Suprapubic skin (tissue), 4 donors: ENCODE data around the gene RLBP1. TPM values are rescaled to one million over a fixed set of nuclear protein-coding genes. Genes with fewer than 3 reads are reported as not detected.

Experiments used
- DNase-seq, 2 donors: peaks; one replicate each; pipeline ENCODE4 v3.0.0-alpha.2; 2019; ENCODE audit warnings: low spot score in 2 of 2
- H3K27ac ChIP-seq: fragments of 200-600 bp; sonication (generic); one replicate; pipeline ENCODE4 v1.5.1; 2019
- H3K27me3 ChIP-seq: fragments of 200-600 bp; sonication (generic); one replicate; pipeline ENCODE4 v1.5.1; 2019
- H3K36me3 ChIP-seq: fragments of 200-600 bp; sonication (generic); one replicate; pipeline ENCODE4 v1.5.1; 2019
- H3K4me1 ChIP-seq: fragments of 200-600 bp; sonication (generic); one replicate; pipeline ENCODE4 v1.5.1; 2019
- H3K4me3 ChIP-seq: fragments of 200-600 bp; sonication (generic); one replicate; pipeline ENCODE4 v1.5.1; 2019; ENCODE audit warnings: mild to moderate bottlenecking
- H3K9me3 ChIP-seq: fragments of 200-600 bp; sonication (generic); one replicate; pipeline ENCODE4 v1.5.1; 2019
- EP300 ChIP-seq: sonication (generic); formaldehyde crosslinking; IDR thresholded peaks from one replicate; pipeline ENCODE4 v1.6.1; 2017; ENCODE audit warnings: antibody characterized with exemption
- POLR2A ChIP-seq, 2 donors: fragments of 450-650 bp; IDR thresholded peaks; one replicate each; pipeline ENCODE4 v1.6.1; 2017; ENCODE audit warnings: antibody characterized with exemption in 2 of 2, mild to moderate bottlenecking in 2 of 2, moderate library complexity in 2 of 2
- POLR2AphosphoS5 ChIP-seq, 3 donors: sonication (generic); formaldehyde crosslinking; IDR thresholded peaks; one replicate each; pipeline ENCODE4 v1.6.1; 2017; ENCODE audit warnings: antibody characterized with exemption in 3 of 3
- whole genome bisulfite sequencing: methylation state at CpG from one replicate; pipeline ENCODE4 v1.1.5; 2018; 5-methylcytosine and 5-hydroxymethylcytosine counted together
- total RNA-seq, 4 donors: library from RNA; depleted of rRNA; stranded (reverse); fragments of >200 nt; gene quantifications; one replicate each; pipeline ENCODE4 v1.1.0, GENCODE V29; 2016
- TF ChIP-seq, protein P1 (sequence below), 2 donors: fragments of 200-600 bp in 1 of 2; fragments of 450-650 bp in 1 of 2; sonication (generic) in 1 of 2; IDR thresholded peaks; one replicate each; pipeline ENCODE4 v1.5.1; 2016 to 2019; ENCODE audit warnings: antibody characterized with exemption in 2 of 2, mild to moderate bottlenecking in 1 of 2, moderate library complexity in 1 of 2

RLBP1 gene
- total RNA-seq, 4 donors from 2014 or later: not detected

DNA sequence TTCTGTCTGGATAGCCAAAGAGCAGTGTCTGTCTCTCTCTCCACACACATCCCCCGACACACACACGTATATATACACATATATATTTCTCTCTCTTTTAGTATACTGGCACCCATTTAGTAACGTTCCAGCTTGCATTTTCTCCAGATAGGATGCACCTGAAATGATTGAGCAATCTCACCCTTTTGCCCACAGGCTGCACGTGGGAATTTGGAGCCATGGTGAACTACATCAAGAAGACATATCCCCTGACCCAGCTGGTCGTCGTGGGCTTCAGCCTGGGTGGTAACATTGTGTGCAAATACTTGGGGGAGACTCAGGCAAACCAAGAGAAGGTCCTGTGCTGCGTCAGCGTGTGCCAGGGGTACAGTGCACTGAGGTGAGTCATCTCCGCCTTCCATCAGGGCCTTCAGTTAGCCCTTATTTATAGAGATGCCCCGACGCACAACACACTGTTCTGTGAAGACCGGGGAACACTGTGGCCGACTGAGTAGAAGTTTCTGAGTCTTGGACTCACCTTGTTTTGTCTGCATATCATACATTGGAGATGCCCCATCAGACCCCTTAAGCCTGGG lies 45.7 kb downstream of the RLBP1 start:
- DNase-seq: no peak
- no peak overlapping the region for H3K4me3 ChIP-seq
- H3K27me3 ChIP-seq: no peaks in the 10 kb centered on the region
- WGBS: 85% methylated on average over 13 of the region's 13 CpGs
- H3K36me3 ChIP-seq: peaks cover 34% of the 10 kb centered on the region
- no peak overlapping the region for H3K27ac ChIP-seq
- peaks cover 13% of the 10 kb centered on the region for H3K4me1 ChIP-seq
- no peaks in the 10 kb centered on the region for H3K9me3 ChIP-seq
- TF ChIP-seq POLR2AphosphoS5 (IDR thresholded peaks at IDR 0.05): no peak
- TF ChIP-seq, protein P1, sequence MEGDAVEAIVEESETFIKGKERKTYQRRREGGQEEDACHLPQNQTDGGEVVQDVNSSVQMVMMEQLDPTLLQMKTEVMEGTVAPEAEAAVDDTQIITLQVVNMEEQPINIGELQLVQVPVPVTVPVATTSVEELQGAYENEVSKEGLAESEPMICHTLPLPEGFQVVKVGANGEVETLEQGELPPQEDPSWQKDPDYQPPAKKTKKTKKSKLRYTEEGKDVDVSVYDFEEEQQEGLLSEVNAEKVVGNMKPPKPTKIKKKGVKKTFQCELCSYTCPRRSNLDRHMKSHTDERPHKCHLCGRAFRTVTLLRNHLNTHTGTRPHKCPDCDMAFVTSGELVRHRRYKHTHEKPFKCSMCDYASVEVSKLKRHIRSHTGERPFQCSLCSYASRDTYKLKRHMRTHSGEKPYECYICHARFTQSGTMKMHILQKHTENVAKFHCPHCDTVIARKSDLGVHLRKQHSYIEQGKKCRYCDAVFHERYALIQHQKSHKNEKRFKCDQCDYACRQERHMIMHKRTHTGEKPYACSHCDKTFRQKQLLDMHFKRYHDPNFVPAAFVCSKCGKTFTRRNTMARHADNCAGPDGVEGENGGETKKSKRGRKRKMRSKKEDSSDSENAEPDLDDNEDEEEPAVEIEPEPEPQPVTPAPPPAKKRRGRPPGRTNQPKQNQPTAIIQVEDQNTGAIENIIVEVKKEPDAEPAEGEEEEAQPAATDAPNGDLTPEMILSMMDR (IDR thresholded peaks at IDR 0.05): no peak
- TF ChIP-seq POLR2A (IDR thresholded peaks at IDR 0.05): no peak
- TF ChIP-seq EP300: no peak

DNA sequence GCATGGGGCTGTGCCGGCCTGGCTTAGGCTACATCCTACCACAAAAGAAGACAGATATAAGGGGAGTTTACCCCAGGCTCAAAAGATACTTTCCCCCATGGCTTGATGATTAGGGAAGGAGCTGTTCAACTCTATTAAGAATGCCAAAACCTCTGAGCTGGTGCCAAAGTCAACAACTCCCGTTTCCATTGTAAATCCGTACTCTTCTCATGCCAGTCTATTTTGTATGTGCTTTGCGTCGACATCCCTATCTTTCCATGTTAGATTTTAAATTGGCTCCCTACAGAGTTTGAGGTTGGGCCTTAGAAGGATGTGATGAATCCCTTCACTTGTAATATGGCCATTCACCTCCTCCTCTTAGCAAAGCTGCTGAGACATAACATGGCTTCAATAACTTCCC lies 46.9 kb downstream of the RLBP1 start:
- Histone ChIP-seq H3K4me1 (peaks cover 13% of the 10 kb centered on the region), H3K27me3 (no peaks in the 10 kb centered on the region), H3K27ac (no peak overlapping the region), H3K9me3 (no peaks in the 10 kb centered on the region), H3K4me3 (no peak overlapping the region), H3K36me3 (peaks cover 34% of the 10 kb centered on the region)
- 65% methylated on average over 5 of the region's 5 CpGs for WGBS
- TF ChIP-seq POLR2AphosphoS5 (IDR thresholded peaks at IDR 0.05) (no peak), POLR2A (IDR thresholded peaks at IDR 0.05) (no peak), EP300 (no peak)
- TF ChIP-seq, protein P1 (IDR thresholded peaks at IDR 0.05): no peak
- no peak for DNase-seq

GRCh38 chr15:89172921-89173320 lies 48.5 kb downstream of the RLBP1 start:
- no peak overlapping the region for H3K4me3 ChIP-seq
- no peaks in the 10 kb centered on the region for H3K27me3 ChIP-seq
- no peak for TF ChIP-seq POLR2AphosphoS5 (IDR thresholded peaks at IDR 0.05)
- TF ChIP-seq, protein P1 (IDR thresholded peaks at IDR 0.05): no peak
- TF ChIP-seq POLR2A (IDR thresholded peaks at IDR 0.05): no peak
- TF ChIP-seq EP300: no peak
- DNase-seq: no peak
- peaks cover 8% of the 10 kb centered on the region for H3K4me1 ChIP-seq
- 62% methylated on average over 2 of the region's 2 CpGs for WGBS
- peaks cover 24% of the 10 kb centered on the region for H3K36me3 ChIP-seq
- no peaks in the 10 kb centered on the region for H3K9me3 ChIP-seq
- H3K27ac ChIP-seq: no peak overlapping the region

GRCh38 chr15:89171136-89172072 lies 50.0 kb downstream of the RLBP1 start:
- H3K9me3 ChIP-seq: no peaks in the 10 kb centered on the region
- TF ChIP-seq, protein P1 (IDR thresholded peaks at IDR 0.05): peak; percentile 24 to 51
- TF ChIP-seq POLR2AphosphoS5 (IDR thresholded peaks at IDR 0.05) (no peak), EP300 (no peak), POLR2A (IDR thresholded peaks at IDR 0.05) (no peak)
- no peak overlapping the region for H3K4me3 ChIP-seq
- no peak overlapping the region for H3K27ac ChIP-seq
- WGBS: 69% methylated on average over 12 of the region's 12 CpGs
- no peak for DNase-seq
- no peaks in the 10 kb centered on the region for H3K27me3 ChIP-seq
- H3K36me3 ChIP-seq: peaks cover 18% of the 10 kb centered on the region
- H3K4me1 ChIP-seq: peaks cover 10% of the 10 kb centered on the region

DNA sequence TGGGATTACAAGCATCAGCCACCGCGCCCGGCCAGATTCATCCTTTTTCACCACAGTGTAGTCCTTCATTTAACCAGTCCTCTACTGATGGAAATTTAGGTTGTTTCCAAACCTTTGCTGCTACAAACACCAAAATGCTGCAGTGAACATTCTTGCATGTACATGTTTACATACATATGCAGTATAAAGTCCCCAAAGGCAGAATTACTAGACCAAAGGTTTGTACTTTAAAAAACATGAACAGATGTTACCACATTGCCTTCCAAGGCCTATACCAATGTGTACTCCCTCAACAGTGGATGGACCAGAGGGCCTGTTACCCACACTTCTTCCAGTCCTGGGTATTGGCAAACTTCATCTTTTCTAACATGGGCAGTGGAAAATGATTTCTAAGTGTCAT lies 51.0 kb downstream of the RLBP1 start:
- 95% methylated on average over 3 of the region's 3 CpGs for WGBS
- no peak overlapping the region for H3K4me3 ChIP-seq
- H3K27me3 ChIP-seq: no peaks in the 10 kb centered on the region
- peaks cover 10% of the 10 kb centered on the region for H3K4me1 ChIP-seq
- TF ChIP-seq, protein P1 (IDR thresholded peaks at IDR 0.05): no peak
- TF ChIP-seq EP300: no peak
- H3K9me3 ChIP-seq: no peaks in the 10 kb centered on the region
- no peak overlapping the region for H3K27ac ChIP-seq
- no peak for DNase-seq
- H3K36me3 ChIP-seq: peaks cover 7% of the 10 kb centered on the region
